Activated CD4-positive, alpha-beta T cell treated with anti-CD3 and anti-CD28 coated beads, Interleukin-2, amount 50 U/mL, for 48 hours (primary cell): ENCODE results near the gene ATAD3B.
"Not testable (repeated sequence)": the region's sequence is repeated elsewhere in the genome, so short reads cannot be mapped to it uniquely, and the experiment has no call there.

Source experiments
- DNase-seq, 2 experiments: peaks; one replicate each; pipeline ENCODE4 v3.0.0-alpha.2; 2020

The ATAD3B gene

DNA sequence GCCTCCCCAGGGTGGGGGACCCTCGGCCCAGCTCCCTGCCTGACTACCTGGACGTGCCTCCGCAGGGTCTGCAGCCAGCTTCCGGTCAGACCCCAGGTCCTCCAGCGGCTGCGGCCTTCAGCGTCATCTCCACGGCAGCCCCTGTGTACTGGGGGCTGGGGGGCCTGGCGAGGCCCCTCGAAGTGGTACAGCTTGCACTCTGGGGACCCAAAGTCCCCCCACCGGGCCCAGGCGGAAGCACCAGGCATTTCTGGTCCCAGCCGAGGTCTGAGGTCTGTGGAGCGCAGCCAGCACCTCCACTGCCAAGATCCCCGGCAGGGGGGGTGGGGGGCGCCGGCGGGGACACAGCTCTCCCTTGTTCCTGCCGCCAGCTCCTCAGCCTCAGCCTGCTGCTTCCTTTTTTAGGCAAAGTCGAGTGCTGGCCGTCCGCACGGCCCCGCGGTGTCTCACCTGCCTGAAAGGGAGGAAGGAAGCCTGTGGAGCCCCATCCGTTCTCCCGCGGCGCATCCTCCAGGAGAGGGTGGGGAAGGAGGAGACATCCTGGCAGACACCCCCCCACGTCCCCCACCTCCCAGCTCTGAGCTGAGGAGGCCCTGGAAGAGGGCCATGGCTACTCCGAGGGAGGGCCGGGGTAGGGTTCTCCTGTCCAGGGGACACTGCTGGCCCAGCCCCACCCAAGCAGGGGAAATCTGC lies 37.3 kb upstream of the ATAD3B start:
- DNase-seq, result peak; percentile 25 to 32

DNA sequence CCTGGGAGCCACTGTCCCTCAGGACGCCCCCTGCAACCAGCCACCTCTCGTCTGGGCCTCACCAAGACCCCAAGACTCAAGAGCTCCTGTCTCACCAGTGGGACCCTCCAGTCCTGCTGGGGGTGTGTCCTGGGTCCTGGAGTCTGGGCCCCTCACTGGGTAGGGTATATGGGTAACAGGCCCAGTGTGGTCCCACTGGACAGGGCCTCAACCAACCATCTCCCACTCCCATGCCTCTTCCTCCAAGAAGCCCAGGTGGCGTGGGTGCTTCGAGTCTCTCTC lies 36.8 kb upstream of the ATAD3B start:
- no peak for DNase-seq

DNA sequence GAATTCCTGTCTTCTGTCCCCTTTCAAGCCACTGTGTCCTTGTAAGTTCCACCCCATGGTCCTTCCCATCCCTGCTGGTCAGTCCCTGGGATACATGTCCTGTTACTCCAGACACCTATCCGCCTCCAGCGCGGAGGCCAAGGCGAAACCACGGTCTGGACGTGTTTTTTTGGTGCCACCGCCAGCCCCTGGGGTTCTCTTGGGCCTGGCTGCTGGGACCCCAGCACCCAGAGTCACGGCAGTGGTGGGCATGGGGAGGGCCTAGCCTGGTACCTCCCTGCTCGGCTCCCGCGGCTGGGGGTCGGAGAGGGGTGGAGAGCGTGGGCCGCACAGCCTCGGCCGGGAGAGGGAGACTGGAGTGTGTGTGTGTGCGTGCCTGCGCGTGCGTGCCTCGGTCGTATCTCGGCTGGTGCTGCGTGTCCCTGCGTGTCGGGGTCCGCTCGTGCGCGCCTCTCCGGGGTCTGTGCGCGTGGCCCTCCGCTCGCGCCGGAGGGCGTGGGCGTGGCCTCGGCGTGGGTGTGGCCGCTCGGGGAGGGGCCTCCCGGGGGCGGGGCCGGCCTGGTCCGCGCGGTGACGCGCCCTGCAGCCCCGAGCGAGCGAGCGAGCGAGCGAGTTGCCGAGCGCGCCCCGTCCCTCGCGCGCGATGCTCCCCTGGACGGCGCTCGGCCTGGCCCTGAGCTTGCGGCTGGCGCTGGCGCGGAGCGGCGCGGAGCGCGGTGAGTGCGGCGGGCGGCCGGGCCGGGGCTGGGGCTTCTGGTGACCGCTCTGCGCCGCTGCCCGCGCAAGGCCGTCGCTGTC lies 36.3 kb upstream of the ATAD3B start, which contains the start of gene VWA1:
Gene VWA1 (plus strand): TSS at position 585 of the 798 bp plus-strand sequence. CDS start 59 bp downstream, at position 644.
- peak; percentile 67 to 72 for DNase-seq

DNA sequence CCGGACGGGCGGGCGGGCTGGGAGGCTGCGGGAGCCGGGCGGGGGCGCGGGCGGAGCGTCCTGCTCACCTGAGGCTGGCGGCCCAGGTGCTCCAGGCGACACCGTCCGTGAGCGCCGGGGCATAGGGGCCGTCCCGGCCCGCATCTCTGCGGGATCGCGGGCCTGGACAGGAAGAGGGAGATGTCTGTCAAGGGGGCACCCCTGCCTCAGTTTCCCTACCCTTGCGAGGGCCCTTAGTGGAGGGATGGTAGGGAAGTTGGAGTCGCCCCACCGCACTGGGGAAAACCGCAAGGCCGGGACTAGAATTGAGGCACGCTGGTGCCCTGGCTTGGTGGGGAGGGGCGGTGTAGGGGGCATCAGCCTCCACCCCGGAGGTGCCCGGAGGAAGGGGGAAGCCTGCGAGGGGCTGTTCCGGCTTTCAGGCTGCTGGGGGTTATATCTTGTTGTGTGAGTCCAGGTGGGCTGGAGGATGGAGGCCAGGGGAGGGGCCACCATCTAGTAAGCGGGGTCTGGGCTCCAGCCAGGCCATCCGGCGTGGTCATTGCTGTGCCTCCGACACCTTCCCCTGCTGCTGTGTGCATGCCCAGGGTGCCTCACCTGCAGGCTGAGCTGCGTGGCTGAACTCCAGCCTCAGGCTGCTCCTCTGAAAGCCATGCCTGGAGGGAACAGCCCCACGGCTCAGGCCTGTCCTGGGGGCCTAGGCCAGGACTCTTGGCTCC lies 35.5 kb upstream of the ATAD3B start:
- DNase-seq, result no peak

DNA sequence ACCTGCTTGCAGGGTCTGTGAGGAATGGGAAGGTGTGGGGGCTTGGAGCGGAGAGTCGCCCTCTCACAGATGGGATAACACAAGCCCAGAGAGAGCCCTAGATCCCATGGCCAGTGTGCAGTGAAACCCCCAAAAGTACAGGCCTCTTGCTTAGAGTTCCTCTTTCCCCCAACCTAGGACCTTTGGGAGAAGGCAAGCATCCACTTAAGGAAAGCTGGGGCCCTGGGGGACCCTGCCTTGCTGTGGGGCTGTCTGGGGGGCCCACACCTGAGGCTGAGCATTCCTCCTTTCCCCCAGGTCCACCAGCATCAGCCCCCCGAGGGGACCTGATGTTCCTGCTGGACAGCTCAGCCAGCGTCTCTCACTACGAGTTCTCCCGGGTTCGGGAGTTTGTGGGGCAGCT lies 34.9 kb upstream of the ATAD3B start:
- no peak for DNase-seq

- DNase-seq, result no peak
Measured at GRCh38 chr1:1437033-1437903, 34.3 kb upstream of the ATAD3B start.

DNA sequence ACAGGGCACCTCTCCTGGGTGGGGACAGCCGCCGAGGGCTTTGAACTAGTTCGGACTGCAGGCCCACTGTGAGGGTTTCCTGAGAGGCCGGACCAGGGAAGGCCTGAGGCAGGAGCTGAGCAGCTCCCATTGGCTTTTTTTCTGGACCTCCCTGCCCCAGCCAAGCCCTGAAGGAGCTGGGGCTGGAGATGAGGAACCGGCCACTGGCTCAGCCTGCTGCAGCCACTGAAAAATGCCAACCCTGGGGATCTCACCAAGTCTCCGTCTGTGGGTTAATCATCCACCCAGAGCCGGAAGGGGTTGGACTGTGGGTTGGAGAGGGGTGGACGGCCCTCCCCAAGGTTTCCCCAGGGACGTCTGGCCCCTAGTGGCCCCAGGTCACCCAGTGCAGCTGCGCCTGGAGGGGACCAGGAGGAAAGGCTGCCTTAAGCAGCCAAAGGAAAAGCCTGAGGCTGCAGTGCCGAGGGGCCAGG lies 33.6 kb upstream of the ATAD3B start:
- DNase-seq, result no peak

DNA sequence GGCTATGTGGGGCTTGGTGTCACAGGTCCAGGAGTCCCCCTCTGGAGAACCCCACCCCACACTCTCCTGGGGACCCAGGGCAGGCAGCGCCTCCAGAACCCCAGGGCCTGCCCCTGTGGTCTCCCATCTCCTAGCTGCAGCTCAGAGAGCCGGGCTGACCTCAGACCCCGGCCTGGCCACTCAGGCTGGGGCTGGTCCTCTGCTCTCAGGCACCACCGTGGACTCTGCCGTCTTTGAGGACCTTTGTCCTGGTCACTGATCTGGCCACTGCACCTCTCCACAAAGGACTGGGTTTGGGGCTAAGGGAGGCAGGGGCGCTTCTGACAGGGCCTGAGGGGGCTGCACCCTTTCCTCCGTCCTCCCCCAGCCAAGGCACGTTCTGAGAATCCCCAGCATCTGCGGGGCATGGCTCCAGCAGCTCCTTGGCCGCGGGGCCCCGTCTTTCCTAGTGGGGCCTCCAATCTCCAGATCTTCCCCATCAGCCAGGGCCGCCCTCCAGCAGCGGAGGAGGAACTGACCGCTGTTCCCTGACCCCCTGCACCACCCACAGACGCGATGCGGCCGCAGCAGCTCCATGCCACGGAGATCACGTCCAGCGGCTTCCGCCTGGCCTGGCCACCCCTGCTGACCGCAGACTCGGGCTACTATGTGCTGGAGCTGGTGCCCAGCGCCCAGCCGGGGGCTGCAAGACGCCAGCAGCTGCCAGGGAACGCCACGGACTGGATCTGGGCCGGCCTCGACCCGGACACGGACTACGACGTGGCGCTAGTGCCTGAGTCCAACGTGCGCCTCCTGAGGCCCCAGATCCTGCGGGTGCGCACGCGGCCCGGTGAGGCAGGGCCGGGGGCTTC lies 32.8 kb upstream of the ATAD3B start:
- DNase-seq, result no peak

GRCh38 chr1:1439546-1440261 lies 31.9 kb upstream of the ATAD3B start:
- DNase-seq, result no peak

- DNase-seq, result no peak
Measured at GRCh38 chr1:1440262-1441001, 31.1 kb upstream of the ATAD3B start.

DNA sequence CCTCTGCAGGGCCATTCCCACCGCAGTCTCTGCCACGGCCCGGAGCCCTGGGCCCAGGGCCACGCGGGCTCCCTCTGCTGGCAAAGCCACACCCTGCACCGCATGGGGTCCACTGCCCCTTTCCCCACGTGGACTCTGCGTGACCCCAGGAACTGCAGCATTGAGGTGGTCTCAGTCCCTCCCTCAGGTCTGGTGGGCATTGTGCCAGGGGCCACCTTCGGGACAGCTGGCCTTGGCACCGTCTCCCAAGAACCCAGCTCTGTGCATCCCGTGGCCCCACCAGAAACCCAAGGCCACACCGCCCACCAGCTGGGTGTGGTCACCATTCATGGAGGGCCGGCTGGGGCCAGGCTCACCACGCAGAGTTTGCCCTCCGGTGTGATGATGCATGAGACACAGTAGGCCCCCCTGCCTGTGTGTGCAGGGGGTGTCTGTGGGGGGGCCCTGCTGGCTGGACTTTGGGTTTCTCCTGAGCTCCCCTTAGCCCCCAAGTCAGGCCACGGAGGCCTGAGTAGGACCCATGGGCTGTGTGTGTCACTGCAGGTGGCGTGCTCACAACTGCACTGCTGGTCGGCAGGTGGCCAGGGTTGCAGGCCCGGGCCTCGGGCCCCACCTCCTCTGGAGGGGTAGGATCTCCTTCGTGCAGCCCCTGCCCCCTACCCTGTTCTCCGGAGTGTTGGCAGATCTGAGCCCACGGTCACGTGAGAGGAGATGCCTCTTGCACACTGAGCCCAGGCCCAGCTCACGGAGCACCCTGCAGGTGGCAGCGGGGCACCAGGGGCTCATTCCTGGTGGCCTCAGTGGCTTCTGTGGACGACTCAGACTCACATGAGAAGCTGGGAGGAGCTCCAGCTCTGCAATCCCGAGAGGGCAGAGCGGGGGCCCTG lies 30.3 kb upstream of the ATAD3B start:
- DNase-seq, result peak; percentile 69 to 73

- no peak for DNase-seq
Measured at GRCh38 chr1:1442069-1442770, 29.3 kb upstream of the ATAD3B start.

DNA sequence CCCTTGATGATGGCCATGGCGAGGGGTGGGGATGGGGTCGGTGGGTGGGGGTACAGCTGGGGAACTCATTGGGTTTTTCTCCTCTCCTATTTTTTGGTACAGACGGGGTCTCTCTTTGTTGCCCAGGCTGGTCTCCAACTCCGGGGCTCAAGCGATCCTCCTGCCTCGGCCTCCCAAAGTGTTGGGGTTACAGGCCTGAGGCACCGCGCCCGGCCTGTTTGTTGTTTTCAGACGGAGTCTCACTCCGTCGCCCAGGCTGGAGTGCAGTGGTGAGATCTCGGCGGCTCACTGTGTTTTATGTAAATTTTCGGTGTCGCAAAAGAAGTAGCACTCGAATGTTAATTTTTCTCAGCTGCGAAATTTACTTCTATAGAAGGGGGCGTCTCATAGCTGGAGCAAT lies 24.9 kb upstream of the ATAD3B start:
- not testable (repeated sequence) for DNase-seq

DNA sequence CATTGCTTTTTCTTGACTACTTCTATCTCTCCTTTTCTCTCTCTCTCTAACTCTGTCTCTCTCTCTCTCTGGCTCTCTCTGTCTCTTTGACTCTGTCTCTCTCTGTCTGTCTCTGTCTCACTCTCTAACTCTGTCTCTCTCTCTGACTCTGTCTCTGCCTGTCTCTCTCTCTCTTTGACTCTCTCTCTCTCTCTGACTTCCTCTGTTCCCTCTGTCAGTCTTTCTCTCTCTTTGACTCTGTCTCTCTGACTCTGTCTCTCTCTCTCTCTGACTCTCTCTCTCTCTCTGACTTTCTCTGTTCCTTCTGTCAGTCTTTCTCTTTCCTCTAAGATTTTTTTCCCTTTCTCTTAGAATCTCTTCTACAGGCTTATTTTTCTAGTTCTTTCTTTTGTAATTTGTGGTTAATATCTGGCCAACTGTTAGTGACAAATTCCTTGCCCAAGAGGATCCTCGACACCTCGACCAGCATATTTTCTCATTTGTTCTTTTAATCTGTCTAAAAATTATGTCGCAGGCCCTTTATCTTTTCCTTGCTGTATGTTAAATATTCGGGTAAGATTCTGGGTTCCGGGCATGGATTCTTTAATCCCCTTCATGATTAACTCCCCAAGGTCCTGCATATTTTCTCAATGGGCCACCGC lies 22.3 kb upstream of the ATAD3B start, which contains the start of gene ATAD3C:
Gene ATAD3C (plus strand): TSS at position 591 of the 641 bp plus-strand sequence. CDS start 995 bp downstream, outside the sequence.
- no peak for DNase-seq

DNA sequence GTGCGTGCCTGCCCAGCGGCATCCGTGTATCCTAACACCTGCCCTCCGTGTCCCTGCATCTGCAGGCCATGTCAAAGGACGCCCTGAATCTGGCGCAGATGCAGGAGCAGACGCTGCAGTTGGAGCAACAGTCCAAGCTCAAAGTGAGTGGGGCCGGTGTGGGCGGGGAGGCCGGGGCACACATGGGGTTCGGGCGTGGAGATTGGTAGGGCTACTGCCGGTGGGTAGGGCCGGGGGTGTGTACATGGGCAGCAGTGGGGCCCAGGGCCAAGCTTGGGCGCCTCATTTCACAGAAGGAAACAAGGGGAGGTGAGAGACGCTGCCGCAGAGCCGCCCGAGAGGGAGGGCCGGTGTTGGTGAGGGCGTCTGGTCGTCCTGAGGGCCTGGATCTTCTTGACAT lies 20.9 kb upstream of the ATAD3B start:
- not testable (repeated sequence) for DNase-seq

- no peak for DNase-seq
Measured at GRCh38 chr1:1451696-1452364, 19.7 kb upstream of the ATAD3B start.

GRCh38 chr1:1452365-1452739 lies 19.2 kb upstream of the ATAD3B start:
- DNase-seq, result not testable (repeated sequence)
